ENCODE results near the gene NID2.

NID2 gene

GRCh38 chr14:52020161-52020714 lies 48.6 kb downstream of the NID2 start:
- Histone ChIP-seq H3K9me3 (ENCODE audit: control insufficient read depth, insufficient read depth, low read length) (no peaks in the 10 kb centered on the region), H3K4me1 (ENCODE audit: control insufficient read depth, insufficient read depth, low read length) (peaks cover 20% of the 10 kb centered on the region), H3K4me3 (ENCODE audit: low read depth, low read length) (no peak overlapping the region), H3K9ac (ENCODE audit: low read depth, low read length) (no peak overlapping the region), H3K36me3 (ENCODE audit: control insufficient read depth, insufficient read depth, low read length) (no peaks in the 10 kb centered on the region), H3K27me3 (ENCODE audit: control insufficient read depth, insufficient read depth, low read length) (no peaks in the 10 kb centered on the region)

- H3K36me3 ChIP-seq (ENCODE audit: control insufficient read depth, insufficient read depth, low read length) = no peaks in the 10 kb centered on the region
- no peaks in the 10 kb centered on the region for H3K27me3 ChIP-seq (ENCODE audit: control insufficient read depth, insufficient read depth, low read length)
- no peaks in the 10 kb centered on the region for H3K9me3 ChIP-seq (ENCODE audit: control insufficient read depth, insufficient read depth, low read length)
- H3K9ac ChIP-seq (ENCODE audit: low read depth, low read length) = no peak overlapping the region
- no peak overlapping the region for H3K4me3 ChIP-seq (ENCODE audit: low read depth, low read length)
- peaks cover 20% of the 10 kb centered on the region for H3K4me1 ChIP-seq (ENCODE audit: control insufficient read depth, insufficient read depth, low read length)
These were observed 49.9 kb downstream of the NID2 start for GRCh38 chr14:52018970-52019369.

- no peaks in the 10 kb centered on the region for H3K9me3 ChIP-seq (ENCODE audit: control insufficient read depth, insufficient read depth, low read length)
- no peaks in the 10 kb centered on the region for H3K36me3 ChIP-seq (ENCODE audit: control insufficient read depth, insufficient read depth, low read length)
- no peak overlapping the region for H3K4me3 ChIP-seq (ENCODE audit: low read depth, low read length)
- H3K4me1 ChIP-seq (ENCODE audit: control insufficient read depth, insufficient read depth, low read length) = peaks cover 24% of the 10 kb centered on the region
- no peak overlapping the region for H3K9ac ChIP-seq (ENCODE audit: low read depth, low read length)
- no peaks in the 10 kb centered on the region for H3K27me3 ChIP-seq (ENCODE audit: control insufficient read depth, insufficient read depth, low read length)
These were observed 50.6 kb downstream of the NID2 start for GRCh38 chr14:52018252-52018651.

- peaks cover 18% of the 10 kb centered on the region for H3K4me1 ChIP-seq (ENCODE audit: control insufficient read depth, insufficient read depth, low read length)
- no peaks in the 10 kb centered on the region for H3K27me3 ChIP-seq (ENCODE audit: control insufficient read depth, insufficient read depth, low read length)
- no peak overlapping the region for H3K4me3 ChIP-seq (ENCODE audit: low read depth, low read length)
These were observed 53.3 kb downstream of the NID2 start for GRCh38 chr14:52015411-52016030.

GRCh38 chr14:52014601-52015267 lies 54.1 kb downstream of the NID2 start:
- Histone ChIP-seq H3K27me3 (ENCODE audit: control insufficient read depth, insufficient read depth, low read length) (no peaks in the 10 kb centered on the region), H3K9me3 (ENCODE audit: control insufficient read depth, insufficient read depth, low read length) (no peaks in the 10 kb centered on the region), H3K36me3 (ENCODE audit: control insufficient read depth, insufficient read depth, low read length) (peaks cover 4% of the 10 kb centered on the region), H3K4me3 (ENCODE audit: low read depth, low read length) (no peak overlapping the region), H3K4me1 (ENCODE audit: control insufficient read depth, insufficient read depth, low read length) (peaks cover 12% of the 10 kb centered on the region), H3K9ac (ENCODE audit: low read depth, low read length) (no peak overlapping the region)

More at GRCh38 chr14:52015411-52016030, 53.3 kb downstream of the NID2 start:
- no peak overlapping the region for H3K9ac ChIP-seq (ENCODE audit: low read depth, low read length)
- no peaks in the 10 kb centered on the region for H3K9me3 ChIP-seq (ENCODE audit: control insufficient read depth, insufficient read depth, low read length)
- no peaks in the 10 kb centered on the region for H3K36me3 ChIP-seq (ENCODE audit: control insufficient read depth, insufficient read depth, low read length)

- H3K9me3 ChIP-seq (ENCODE audit: control insufficient read depth, insufficient read depth, low read length) = no peaks in the 10 kb centered on the region
- H3K36me3 ChIP-seq (ENCODE audit: control insufficient read depth, insufficient read depth, low read length) = peaks cover 4% of the 10 kb centered on the region
- no peak overlapping the region for H3K4me3 ChIP-seq (ENCODE audit: low read depth, low read length)
- H3K27me3 ChIP-seq (ENCODE audit: control insufficient read depth, insufficient read depth, low read length) = no peaks in the 10 kb centered on the region
- H3K9ac ChIP-seq (ENCODE audit: low read depth, low read length) = no peak overlapping the region
- H3K4me1 ChIP-seq (ENCODE audit: control insufficient read depth, insufficient read depth, low read length) = peaks cover 12% of the 10 kb centered on the region
These were observed 54.8 kb downstream of the NID2 start for GRCh38 chr14:52013984-52014600.

GRCh38 chr14:52012635-52013034 lies 56.2 kb downstream of the NID2 start:
- peaks cover 11% of the 10 kb centered on the region for H3K36me3 ChIP-seq (ENCODE audit: control insufficient read depth, insufficient read depth, low read length)
- H3K4me1 ChIP-seq (ENCODE audit: control insufficient read depth, insufficient read depth, low read length) = peaks cover 12% of the 10 kb centered on the region
- no peaks in the 10 kb centered on the region for H3K9me3 ChIP-seq (ENCODE audit: control insufficient read depth, insufficient read depth, low read length)
- no peak overlapping the region for H3K4me3 ChIP-seq (ENCODE audit: low read depth, low read length)
- H3K9ac ChIP-seq (ENCODE audit: low read depth, low read length) = no peak overlapping the region
- no peaks in the 10 kb centered on the region for H3K27me3 ChIP-seq (ENCODE audit: control insufficient read depth, insufficient read depth, low read length)

GRCh38 chr14:52011523-52011922 lies 57.3 kb downstream of the NID2 start:
- H3K4me1 ChIP-seq (ENCODE audit: control insufficient read depth, insufficient read depth, low read length) = peaks cover 20% of the 10 kb centered on the region
- H3K9me3 ChIP-seq (ENCODE audit: control insufficient read depth, insufficient read depth, low read length) = no peaks in the 10 kb centered on the region
- no peak overlapping the region for H3K9ac ChIP-seq (ENCODE audit: low read depth, low read length)
- no peak overlapping the region for H3K4me3 ChIP-seq (ENCODE audit: low read depth, low read length)
- H3K27me3 ChIP-seq (ENCODE audit: control insufficient read depth, insufficient read depth, low read length) = no peaks in the 10 kb centered on the region
- H3K36me3 ChIP-seq (ENCODE audit: control insufficient read depth, insufficient read depth, low read length) = peaks cover 11% of the 10 kb centered on the region

GRCh38 chr14:52010173-52010693 lies 58.6 kb downstream of the NID2 start:
- H3K9me3 ChIP-seq (ENCODE audit: control insufficient read depth, insufficient read depth, low read length) = no peaks in the 10 kb centered on the region
- H3K4me3 ChIP-seq (ENCODE audit: low read depth, low read length) = no peak overlapping the region
- no peaks in the 10 kb centered on the region for H3K27me3 ChIP-seq (ENCODE audit: control insufficient read depth, insufficient read depth, low read length)
- peaks cover 14% of the 10 kb centered on the region for H3K36me3 ChIP-seq (ENCODE audit: control insufficient read depth, insufficient read depth, low read length)
- no peak overlapping the region for H3K9ac ChIP-seq (ENCODE audit: low read depth, low read length)
- H3K4me1 ChIP-seq (ENCODE audit: control insufficient read depth, insufficient read depth, low read length) = peaks cover 24% of the 10 kb centered on the region

GRCh38 chr14:52008136-52008535 lies 60.7 kb downstream of the NID2 start:
- Histone ChIP-seq H3K27me3 (ENCODE audit: control insufficient read depth, insufficient read depth, low read length) (no peaks in the 10 kb centered on the region), H3K4me3 (ENCODE audit: low read depth, low read length) (no peak overlapping the region), H3K9ac (ENCODE audit: low read depth, low read length) (no peak overlapping the region), H3K4me1 (ENCODE audit: control insufficient read depth, insufficient read depth, low read length) (peaks cover 20% of the 10 kb centered on the region), H3K36me3 (ENCODE audit: control insufficient read depth, insufficient read depth, low read length) (peaks cover 18% of the 10 kb centered on the region), H3K9me3 (ENCODE audit: control insufficient read depth, insufficient read depth, low read length) (no peaks in the 10 kb centered on the region)

GRCh38 chr14:52007637-52008036 lies 61.2 kb downstream of the NID2 start:
- H3K4me3 ChIP-seq (ENCODE audit: low read depth, low read length) = no peak overlapping the region
- H3K27me3 ChIP-seq (ENCODE audit: control insufficient read depth, insufficient read depth, low read length) = no peaks in the 10 kb centered on the region
- peaks cover 18% of the 10 kb centered on the region for H3K36me3 ChIP-seq (ENCODE audit: control insufficient read depth, insufficient read depth, low read length)

More at GRCh38 chr14:52007637-52008036, 61.2 kb downstream of the NID2 start:
- H3K9me3 ChIP-seq (ENCODE audit: control insufficient read depth, insufficient read depth, low read length) = no peaks in the 10 kb centered on the region
- H3K4me1 ChIP-seq (ENCODE audit: control insufficient read depth, insufficient read depth, low read length) = peaks cover 15% of the 10 kb centered on the region
- no peak overlapping the region for H3K9ac ChIP-seq (ENCODE audit: low read depth, low read length)
